H1 (cell line): ENCODE measurements around the gene GRB14.

Source experiments
- MAX ChIP-seq: IDR thresholded peaks from 2 replicates; pipeline ENCODE4 v1.6.1; 2012; ENCODE audit warnings: inconsistent platforms
- TAF1 ChIP-seq: IDR thresholded peaks from 2 replicates; pipeline ENCODE4 v1.6.1; 2011; ENCODE audit warnings: mild to moderate bottlenecking, low read depth, low read length

GRCh38 chr2:164523009-164523408 is 98.3 kb downstream of the GRB14 start:
- TF ChIP-seq MAX, result no peak
- TF ChIP-seq TAF1, result no peak
